Liver (tissue), 9 donors: Measurements from ENCODE around the gene KANK4. TPM values are rescaled to one million over a fixed set of nuclear protein-coding genes. Genes with fewer than 3 reads are reported as not detected.

ENCODE experiments used
- DNase-seq: peaks from one replicate; pipeline ENCODE4 v3.0.0-alpha.2; 2017; ENCODE audit warnings: low spot score
- H3K27ac ChIP-seq, 2 donors: one replicate each; pipeline ENCODE4 v1.7.0; 2013; ENCODE audit warnings: inconsistent platforms in 2 of 2, low read length in 2 of 2, control low read depth in 1 of 2, low read depth in 1 of 2, mild to moderate bottlenecking in 1 of 2
- H3K27me3 ChIP-seq, 4 donors: one replicate each; pipeline versions ENCODE4 v1.6.1 to v1.7.0; 2013; ENCODE audit warnings: low read length in 3 of 4, inconsistent platforms in 1 of 4, mild to moderate bottlenecking in 1 of 4, moderate library complexity in 1 of 4; ENCODE audit not compliant: control insufficient read depth in 4 of 4, insufficient read depth in 4 of 4
- H3K36me3 ChIP-seq, 4 donors: one replicate each; pipeline versions ENCODE4 v1.6.1 to v1.7.0; 2013; ENCODE audit warnings: low read length in 3 of 4, mild to moderate bottlenecking in 3 of 4, low read depth in 1 of 4, moderate library complexity in 1 of 4; ENCODE audit not compliant: control insufficient read depth in 4 of 4, insufficient read depth in 3 of 4
- H3K4me1 ChIP-seq, 4 donors: one replicate each; pipeline versions ENCODE4 v1.6.1 to v1.7.0; 2013; ENCODE audit warnings: low read length in 3 of 4, mild to moderate bottlenecking in 3 of 4, moderate library complexity in 1 of 4; ENCODE audit not compliant: control insufficient read depth in 4 of 4, insufficient read depth in 4 of 4
- H3K4me3 ChIP-seq, 3 donors: one replicate each; pipeline versions ENCODE4 v1.6.1 to v1.7.0; 2013; ENCODE audit warnings: low read length in 3 of 3, control low read depth in 1 of 3, low read depth in 1 of 3, mild to moderate bottlenecking in 1 of 3
- H3K9ac ChIP-seq, 2 donors: one replicate each; pipeline ENCODE4 v1.7.0; 2013; ENCODE audit warnings: low read length in 2 of 2, mild to moderate bottlenecking in 2 of 2, moderate library complexity in 2 of 2, control low read depth in 1 of 2, low read depth in 1 of 2
- H3K9me3 ChIP-seq, 4 donors: one replicate each; pipeline versions ENCODE4 v1.6.1 to v1.7.0; 2013; ENCODE audit warnings: low read length in 3 of 4; ENCODE audit not compliant: control insufficient read depth in 4 of 4
- FOXA2 ChIP-seq: IDR thresholded peaks from 2 replicates; pipeline ENCODE4 v1.6.1; 2016; ENCODE audit warnings: antibody characterized with exemption
- GABPA ChIP-seq, 2 donors: IDR thresholded peaks in 1 of 2; conservative IDR thresholded peaks in 1 of 2; 2 replicates each; pipeline ENCODE4 v1.6.1; 2016; ENCODE audit warnings: antibody characterized with exemption in 2 of 2, mild to moderate bottlenecking in 1 of 2, moderate library complexity in 1 of 2
- HNF4G ChIP-seq: IDR thresholded peaks from 2 replicates; pipeline ENCODE4 v1.6.1; 2016; ENCODE audit warnings: antibody characterized with exemption
- JUND ChIP-seq, 2 donors: IDR thresholded peaks; 2 replicates each; pipeline ENCODE4 v1.6.1; 2016; ENCODE audit warnings: antibody characterized with exemption in 2 of 2
- TAF1 ChIP-seq: conservative IDR thresholded peaks from 2 replicates; pipeline ENCODE4 v1.6.1; 2016; ENCODE audit warnings: antibody characterized with exemption, mild to moderate bottlenecking
- WGBS: extraction: QIAGEN DNeasy Blood & Tissue Kit; methylation state at CpG from one replicate; pipeline ENCODE4 v1.1.7; 2013; 5-methylcytosine and 5-hydroxymethylcytosine counted together
- polyA plus RNA-seq, 2 donors: library from polyadenylated mRNA; stranded (reverse) in 1 of 2; unstranded in 1 of 2; fragments of 200-250 nt in 1 of 2; fragments of >200 nt in 1 of 2; fragmentation: Nextera tagmentation in 1 of 2; extraction: Ambion mirVana in 1 of 2; gene quantifications; one replicate each; pipeline versions ENCODE4 v1.2.1 to v1.2.3, GENCODE V29; 2013 to 2015
- total RNA-seq, 2 donors: library from RNA; depleted of rRNA; stranded (reverse); fragments of >200 nt; gene quantifications; one replicate each; pipeline ENCODE4 v1.2.3, GENCODE V29; 2014
- TF ChIP-seq, protein P1 (sequence below): IDR thresholded peaks from 2 replicates; pipeline ENCODE4 v1.6.1; 2016; ENCODE audit warnings: antibody characterized with exemption
- TF ChIP-seq, protein P2 (sequence below): IDR thresholded peaks from 2 replicates; pipeline ENCODE4 v1.6.1; 2016; ENCODE audit warnings: antibody characterized with exemption, mild to moderate bottlenecking
- donor health status: healthy.
- donor health status: healthy.
- donor health status: healthy.
- donor health status: healthy.
- donor health status: healthy.

The KANK4 gene
- total and polyA plus RNA-seq, 4 donors = 0.58 to 4.6 (median 1.1) TPM

DNA sequence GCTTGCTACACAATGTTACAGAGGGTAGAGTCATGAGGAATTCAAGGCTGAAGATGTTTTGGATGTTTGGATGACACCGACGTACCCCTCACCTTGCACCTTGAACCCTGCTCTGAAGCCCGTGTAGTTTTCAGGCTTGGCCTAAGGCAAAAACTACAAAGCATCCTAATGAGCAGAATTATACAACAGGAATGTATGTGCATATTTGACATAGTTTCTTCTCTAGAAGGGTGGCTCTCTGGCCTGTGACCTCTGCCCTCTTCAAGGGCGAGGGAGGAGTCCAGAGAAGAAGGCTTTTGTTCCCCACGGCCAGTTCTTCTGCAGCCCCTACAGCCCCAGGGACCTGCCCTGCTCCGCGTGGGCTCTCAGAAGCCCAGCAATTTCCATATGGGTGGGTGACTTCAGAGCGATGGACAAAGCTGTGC is 81.3 kb downstream of the KANK4 start:
- WGBS = 76% methylated on average over 8 of the region's 8 CpGs
- H3K4me3 ChIP-seq = no peak overlapping the region
- TF ChIP-seq, protein P1, sequence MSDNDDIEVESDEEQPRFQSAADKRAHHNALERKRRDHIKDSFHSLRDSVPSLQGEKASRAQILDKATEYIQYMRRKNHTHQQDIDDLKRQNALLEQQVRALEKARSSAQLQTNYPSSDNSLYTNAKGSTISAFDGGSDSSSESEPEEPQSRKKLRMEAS = no peak
- TF ChIP-seq GABPA (IDR thresholded peaks at IDR 0.05 in 1 of 2, conservative IDR thresholded peaks at IDR 0.05 in 1 of 2) (no peak), TAF1 (no peak)
- TF ChIP-seq, protein P2, sequence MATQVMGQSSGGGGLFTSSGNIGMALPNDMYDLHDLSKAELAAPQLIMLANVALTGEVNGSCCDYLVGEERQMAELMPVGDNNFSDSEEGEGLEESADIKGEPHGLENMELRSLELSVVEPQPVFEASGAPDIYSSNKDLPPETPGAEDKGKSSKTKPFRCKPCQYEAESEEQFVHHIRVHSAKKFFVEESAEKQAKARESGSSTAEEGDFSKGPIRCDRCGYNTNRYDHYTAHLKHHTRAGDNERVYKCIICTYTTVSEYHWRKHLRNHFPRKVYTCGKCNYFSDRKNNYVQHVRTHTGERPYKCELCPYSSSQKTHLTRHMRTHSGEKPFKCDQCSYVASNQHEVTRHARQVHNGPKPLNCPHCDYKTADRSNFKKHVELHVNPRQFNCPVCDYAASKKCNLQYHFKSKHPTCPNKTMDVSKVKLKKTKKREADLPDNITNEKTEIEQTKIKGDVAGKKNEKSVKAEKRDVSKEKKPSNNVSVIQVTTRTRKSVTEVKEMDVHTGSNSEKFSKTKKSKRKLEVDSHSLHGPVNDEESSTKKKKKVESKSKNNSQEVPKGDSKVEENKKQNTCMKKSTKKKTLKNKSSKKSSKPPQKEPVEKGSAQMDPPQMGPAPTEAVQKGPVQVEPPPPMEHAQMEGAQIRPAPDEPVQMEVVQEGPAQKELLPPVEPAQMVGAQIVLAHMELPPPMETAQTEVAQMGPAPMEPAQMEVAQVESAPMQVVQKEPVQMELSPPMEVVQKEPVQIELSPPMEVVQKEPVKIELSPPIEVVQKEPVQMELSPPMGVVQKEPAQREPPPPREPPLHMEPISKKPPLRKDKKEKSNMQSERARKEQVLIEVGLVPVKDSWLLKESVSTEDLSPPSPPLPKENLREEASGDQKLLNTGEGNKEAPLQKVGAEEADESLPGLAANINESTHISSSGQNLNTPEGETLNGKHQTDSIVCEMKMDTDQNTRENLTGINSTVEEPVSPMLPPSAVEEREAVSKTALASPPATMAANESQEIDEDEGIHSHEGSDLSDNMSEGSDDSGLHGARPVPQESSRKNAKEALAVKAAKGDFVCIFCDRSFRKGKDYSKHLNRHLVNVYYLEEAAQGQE = no peak
- no peak for DNase-seq
- H3K9me3 ChIP-seq = no peaks in the 10 kb centered on the region
- H3K36me3 ChIP-seq = no peaks in the 10 kb centered on the region
- peaks cover 5 to 11% (median 9%) of the 10 kb centered on the region in 4 donors for H3K4me1 ChIP-seq
- no peak overlapping the region for H3K9ac ChIP-seq
- no peak overlapping the region for H3K27ac ChIP-seq
- no peaks in the 10 kb centered on the region for H3K27me3 ChIP-seq

DNA sequence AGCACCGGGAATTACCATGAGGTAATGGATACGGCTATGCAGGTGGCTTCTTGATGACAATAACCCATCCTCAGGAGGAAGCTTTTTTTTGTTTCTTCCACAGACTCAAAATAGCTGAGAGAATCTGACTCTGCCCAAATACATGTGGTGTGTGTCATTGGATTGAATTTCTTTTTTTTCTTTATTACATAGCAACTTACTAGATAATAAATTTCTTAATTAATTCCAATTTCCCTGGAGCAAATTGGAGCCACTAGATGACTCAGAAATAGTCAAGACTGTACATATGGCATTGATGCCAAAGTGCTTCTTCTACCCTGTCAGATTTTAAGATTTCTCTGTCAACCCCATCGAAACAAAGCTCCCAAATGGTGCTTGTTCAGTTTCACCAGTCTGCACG is 81.9 kb downstream of the KANK4 start:
- no peaks in the 10 kb centered on the region for H3K27me3 ChIP-seq
- no peak overlapping the region for H3K27ac ChIP-seq
- no peak overlapping the region for H3K4me3 ChIP-seq
- no peaks in the 10 kb centered on the region for H3K9me3 ChIP-seq
- no peak for DNase-seq
- no peak overlapping the region for H3K9ac ChIP-seq
- no peak for TF ChIP-seq HNF4G
- TF ChIP-seq JUND (IDR thresholded peaks at IDR 0.05) = no peak
- 94% methylated on average over 4 of the region's 4 CpGs for WGBS
- H3K36me3 ChIP-seq = no peaks in the 10 kb centered on the region
- H3K4me1 ChIP-seq = peaks cover 5 to 11% (median 9%) of the 10 kb centered on the region in 4 donors

- Histone ChIP-seq H3K9me3 (no peaks in the 10 kb centered on the region), H3K9ac (no peak overlapping the region), H3K27ac (no peak overlapping the region), H3K27me3 (no peaks in the 10 kb centered on the region), H3K36me3 (no peaks in the 10 kb centered on the region), H3K4me1 (peaks cover 0 to 3% (median 0%) of the 10 kb centered on the region in 4 donors), H3K4me3 (no peak overlapping the region)
- DNase-seq = no peak
- TF ChIP-seq, protein P2 = no peak
- no peak for TF ChIP-seq FOXA2
- TF ChIP-seq, protein P1 = no peak
- WGBS = 89% methylated on average over 2 of the region's 2 CpGs
Observed at GRCh38 chr1:62235576-62235975, 83.7 kb downstream of the KANK4 start.
